GM13977 (cell line): ENCODE data around the gene OR13A1.
A peak's percentile ranks its signal among the peaks of the same experiment; 100 is the strongest.
"Not testable (repeated sequence)": the region's sequence is repeated elsewhere in the genome, so short reads cannot be mapped to it uniquely, and the experiment has no call there.

ENCODE experiments used
- DNase-seq: peaks from one replicate; pipeline ENCODE4 v3.0.0; 2012; ENCODE audit warnings: low spot score
- in situ Hi-C: fragments of 300-500 bp; cut with MboI; formaldehyde crosslinking; loops from one replicate; pipeline ENCODE4 v1.12.0; 2022; ENCODE audit warnings: low sequenced_read_pairs, low pct_unique_long_range_greater_than_20kb, mixed read lengths, inconsistent platforms; ENCODE audit not compliant: unreplicated experiment
- TF ChIP-seq, protein P1 (sequence below): IDR thresholded peaks from 2 replicates; pipeline ENCODE4 v1.5.1; 2012; ENCODE audit warnings: mild to moderate bottlenecking, control low read depth; ENCODE audit not compliant: insufficient read depth; ENCODE audit errors: extremely low read depth, missing control alignments

Gene OR13A1, protein sequence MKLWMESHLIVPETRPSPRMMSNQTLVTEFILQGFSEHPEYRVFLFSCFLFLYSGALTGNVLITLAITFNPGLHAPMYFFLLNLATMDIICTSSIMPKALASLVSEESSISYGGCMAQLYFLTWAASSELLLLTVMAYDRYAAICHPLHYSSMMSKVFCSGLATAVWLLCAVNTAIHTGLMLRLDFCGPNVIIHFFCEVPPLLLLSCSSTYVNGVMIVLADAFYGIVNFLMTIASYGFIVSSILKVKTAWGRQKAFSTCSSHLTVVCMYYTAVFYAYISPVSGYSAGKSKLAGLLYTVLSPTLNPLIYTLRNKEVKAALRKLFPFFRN

DNA sequence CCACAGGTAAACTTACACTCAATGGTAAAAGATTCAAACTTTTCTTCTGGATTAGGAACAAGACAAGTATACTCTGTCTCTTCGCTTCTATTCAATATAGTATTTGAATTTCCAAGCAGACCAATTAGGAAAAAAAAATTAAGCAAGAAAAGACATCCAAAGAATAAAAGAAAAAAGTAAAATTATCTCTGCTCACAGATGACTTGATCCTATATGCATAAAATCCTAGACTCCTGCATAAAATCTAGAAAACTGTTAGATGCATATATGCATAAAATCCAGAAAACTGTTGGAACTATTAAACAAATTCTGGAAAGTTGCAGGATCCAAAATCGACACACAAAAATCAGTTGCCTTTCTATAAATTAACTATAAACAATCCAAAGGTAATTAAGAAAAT is at the start of gene OR13A1:
OR13A1 (minus strand) TSS at position 101 of the 400 bp plus-strand sequence. CDS start 11,186 bp downstream, outside the sequence.
- TF ChIP-seq, protein P1, sequence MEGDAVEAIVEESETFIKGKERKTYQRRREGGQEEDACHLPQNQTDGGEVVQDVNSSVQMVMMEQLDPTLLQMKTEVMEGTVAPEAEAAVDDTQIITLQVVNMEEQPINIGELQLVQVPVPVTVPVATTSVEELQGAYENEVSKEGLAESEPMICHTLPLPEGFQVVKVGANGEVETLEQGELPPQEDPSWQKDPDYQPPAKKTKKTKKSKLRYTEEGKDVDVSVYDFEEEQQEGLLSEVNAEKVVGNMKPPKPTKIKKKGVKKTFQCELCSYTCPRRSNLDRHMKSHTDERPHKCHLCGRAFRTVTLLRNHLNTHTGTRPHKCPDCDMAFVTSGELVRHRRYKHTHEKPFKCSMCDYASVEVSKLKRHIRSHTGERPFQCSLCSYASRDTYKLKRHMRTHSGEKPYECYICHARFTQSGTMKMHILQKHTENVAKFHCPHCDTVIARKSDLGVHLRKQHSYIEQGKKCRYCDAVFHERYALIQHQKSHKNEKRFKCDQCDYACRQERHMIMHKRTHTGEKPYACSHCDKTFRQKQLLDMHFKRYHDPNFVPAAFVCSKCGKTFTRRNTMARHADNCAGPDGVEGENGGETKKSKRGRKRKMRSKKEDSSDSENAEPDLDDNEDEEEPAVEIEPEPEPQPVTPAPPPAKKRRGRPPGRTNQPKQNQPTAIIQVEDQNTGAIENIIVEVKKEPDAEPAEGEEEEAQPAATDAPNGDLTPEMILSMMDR = no peak
- DNase-seq = no peak
- in situ Hi-C loops = no loop called here

DNA sequence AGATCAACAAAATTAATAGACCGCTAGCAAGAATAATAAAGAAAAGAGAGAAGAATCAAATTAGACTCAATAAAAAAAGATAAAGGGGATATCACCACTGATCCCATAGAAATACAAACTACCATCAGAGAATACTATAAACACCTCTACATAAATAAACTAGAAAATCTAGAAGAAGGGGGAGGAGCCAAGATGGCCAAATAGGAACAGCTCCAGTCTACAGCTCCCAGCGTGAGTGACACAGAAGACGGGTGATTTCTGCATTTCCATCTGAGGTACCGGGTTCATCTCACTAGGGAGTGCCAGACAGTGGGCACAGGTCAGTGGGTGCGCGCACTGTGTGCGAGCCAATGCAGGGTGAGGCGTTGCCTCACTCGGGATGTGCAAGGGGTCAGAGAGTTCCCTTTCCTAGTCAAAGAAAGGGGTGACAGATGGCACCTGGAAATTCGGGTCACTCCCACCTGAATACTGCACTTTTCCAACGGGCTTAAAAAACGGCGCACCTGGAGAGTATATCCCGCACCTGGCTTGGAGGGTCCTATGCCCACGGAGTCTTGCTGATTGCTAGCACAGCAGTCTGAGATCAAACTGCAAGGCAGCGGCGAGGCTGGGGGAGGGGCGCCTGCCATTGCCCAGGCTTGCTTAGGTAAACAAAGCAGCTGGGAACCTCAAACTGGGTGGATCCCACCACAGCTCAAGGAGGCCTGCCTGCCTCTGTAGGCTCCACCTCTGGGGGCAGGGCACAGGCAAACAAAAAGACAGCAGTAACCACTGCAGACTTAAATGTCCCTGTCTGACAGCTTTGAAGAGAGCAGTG is 46.8 kb upstream of the OR13A1 start:
- in situ Hi-C loops, DNase-seq: not testable (repeated sequence)

DNA sequence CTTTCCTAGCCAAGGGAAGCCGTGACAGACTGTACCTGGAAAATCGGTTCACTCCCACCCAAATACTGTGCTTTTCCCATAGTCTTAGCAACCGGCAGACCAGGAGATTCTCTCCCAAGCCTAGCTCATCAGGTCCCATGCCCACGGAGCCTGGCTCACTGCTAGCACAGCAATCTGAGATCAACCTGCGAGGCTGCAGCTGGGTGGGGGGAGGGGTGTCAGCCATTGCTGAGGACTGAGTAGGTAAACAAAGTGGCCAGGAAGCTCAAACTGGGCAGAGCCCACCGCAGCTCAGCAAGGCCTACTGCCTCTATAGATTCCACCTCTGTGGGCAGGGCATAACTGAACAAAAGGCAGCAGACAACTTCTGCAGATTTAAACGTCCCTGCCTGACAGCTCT is 43.6 kb upstream of the OR13A1 start:
- in situ Hi-C loops = not testable (repeated sequence)

DNA sequence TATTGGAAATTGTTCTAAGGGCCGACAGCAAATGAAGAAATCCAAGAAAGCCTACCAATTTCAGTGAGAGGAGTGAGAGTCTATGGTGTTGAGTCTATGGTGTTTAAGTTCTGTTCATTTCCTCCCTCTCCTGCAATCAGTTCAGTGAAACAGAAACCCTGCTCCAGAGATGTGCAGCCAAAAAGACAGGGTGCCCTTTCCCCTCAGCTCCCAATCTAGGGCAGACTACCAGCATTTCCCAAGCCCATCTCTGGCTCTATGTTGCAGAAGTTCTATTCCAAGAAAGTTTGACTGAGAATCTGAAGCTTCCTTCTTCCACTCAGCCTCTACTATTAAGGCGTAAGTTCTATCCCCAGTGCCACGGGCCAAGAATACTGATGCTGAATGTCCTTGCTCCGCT is 40.1 kb upstream of the OR13A1 start:
- in situ Hi-C loops = no loop called here
- DNase-seq = no peak

More for the DNA sequence above, 43.6 kb upstream of the OR13A1 start:
- not testable (repeated sequence) for DNase-seq

DNA sequence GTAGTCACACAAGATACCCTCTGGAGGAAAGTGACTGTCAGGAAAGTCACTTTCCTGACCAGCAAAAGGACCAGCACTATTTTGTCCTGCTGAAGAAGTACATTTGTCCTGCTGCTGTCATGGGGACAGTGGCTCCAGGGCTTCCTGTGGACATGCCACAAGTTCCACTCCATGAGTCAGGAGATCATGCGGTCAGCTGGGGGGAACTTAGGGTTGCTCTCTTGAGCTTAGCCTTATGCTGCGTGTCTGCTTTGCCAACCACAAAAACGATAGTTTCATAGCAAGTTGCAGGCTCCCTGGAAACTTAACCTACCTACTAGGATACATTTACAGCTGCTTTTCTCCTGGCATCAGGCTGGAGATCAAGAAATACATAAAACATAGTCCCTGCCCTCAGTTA is 38.9 kb upstream of the OR13A1 start:
- TF ChIP-seq, protein P1 = no peak
- in situ Hi-C loops = no loop called here
- no peak for DNase-seq

More for the DNA sequence above, 40.1 kb upstream of the OR13A1 start:
- TF ChIP-seq, protein P1 = no peak

DNA sequence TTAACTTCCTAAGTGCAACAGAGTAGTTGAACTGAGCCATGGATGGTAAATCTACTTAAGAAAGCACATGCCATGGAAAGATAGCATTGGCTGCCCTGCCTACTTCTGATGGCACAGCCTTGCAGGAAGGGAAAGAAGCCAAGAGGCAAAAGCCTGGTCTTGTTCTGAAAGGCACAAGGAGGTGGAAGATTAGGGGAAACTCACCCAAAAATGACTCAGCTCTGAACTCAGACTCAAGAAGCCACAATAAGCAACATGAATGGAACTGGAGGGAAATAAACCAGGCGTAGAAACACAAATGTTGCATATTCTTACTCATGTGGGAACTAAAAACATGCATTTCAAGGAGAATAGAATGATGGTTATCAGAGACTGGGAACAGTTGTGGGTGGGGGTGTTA is 37.8 kb upstream of the OR13A1 start:
- TF ChIP-seq, protein P1 = no peak
- in situ Hi-C loops = no loop called here
- DNase-seq = peak; percentile 28

DNA sequence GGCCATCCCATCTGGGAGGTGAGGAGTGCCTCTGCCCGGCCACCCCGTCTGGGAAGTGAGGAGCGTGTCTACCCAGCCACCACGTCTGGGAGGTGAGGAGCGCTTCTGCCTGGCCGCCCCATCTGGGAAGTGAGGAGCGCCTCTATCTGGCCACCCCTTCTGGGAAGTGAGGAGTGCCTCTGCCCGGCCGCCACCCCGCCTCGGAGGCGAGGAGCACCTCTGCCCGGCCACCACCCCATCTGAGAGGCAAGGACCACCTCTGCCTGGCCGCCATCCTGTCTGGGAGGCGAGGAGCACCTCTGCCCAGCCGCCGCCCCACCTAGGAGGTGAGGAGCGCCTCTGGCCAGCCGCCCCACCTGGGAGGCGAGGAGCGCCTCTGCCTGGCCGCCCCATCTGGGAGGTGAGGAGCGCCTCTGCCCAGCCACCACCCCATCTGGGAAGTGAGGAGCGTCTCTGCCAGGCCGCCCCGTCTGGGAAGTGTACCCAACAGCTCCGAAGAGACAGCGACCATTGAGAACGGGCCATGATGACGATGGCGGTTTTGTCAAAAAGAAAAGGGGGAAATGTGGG is 32.9 kb upstream of the OR13A1 start:
- DNase-seq, in situ Hi-C loops: not testable (repeated sequence)

DNA sequence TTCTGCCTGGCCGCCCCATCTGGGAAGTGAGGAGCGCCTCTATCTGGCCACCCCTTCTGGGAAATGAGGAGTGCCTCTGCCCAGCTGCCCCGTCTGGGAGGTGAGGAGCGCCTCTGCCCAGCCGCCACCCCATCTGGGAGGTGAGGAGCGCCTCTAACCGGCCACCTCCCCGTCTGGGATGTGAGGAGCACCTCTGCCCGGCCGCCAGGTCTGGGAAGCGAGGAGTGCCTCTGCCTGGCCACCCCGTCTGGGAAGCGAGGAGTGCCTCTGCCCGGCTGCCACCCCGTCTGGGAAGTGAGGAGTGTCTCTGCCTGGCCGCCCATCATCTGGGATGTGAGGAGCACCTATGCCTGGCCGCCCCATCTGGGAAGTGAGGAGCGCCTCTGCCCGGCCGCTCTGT is 32.1 kb upstream of the OR13A1 start:
- in situ Hi-C loops, DNase-seq: not testable (repeated sequence)

DNA sequence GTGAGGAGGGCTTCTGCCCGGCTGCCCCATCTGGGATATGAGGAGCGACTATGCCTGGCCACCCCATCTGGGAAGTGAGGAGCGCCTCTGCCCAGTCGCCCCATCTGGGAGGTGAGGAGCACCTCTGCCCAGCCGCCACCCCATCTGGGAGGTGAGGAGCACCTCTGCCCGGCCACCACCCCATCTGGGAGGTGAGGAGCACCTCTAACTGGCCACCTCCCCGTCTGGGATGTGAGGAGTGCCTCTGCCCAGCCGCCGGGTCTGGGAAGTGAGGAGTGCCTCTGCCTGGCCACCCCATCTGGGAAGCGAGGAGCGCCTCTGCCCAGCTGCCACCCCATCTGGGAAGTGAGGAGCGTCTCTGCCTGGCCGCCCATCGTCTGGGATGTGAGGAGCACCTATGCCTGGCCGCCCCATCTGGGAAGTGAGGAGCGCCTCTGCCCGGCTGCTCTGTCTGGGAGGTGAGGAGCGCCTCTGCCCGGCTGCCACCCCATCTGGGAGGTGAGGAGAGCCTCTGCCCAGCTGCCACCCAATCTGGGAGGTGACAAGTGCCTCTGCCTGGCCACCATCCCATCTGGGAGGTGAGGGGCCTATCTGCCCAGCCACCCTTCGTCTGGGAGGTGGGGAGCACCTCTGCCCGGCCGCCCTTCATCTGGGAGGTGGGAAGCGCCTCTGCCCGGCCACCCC is 31.4 kb upstream of the OR13A1 start:
- in situ Hi-C loops, DNase-seq: not testable (repeated sequence)

DNA sequence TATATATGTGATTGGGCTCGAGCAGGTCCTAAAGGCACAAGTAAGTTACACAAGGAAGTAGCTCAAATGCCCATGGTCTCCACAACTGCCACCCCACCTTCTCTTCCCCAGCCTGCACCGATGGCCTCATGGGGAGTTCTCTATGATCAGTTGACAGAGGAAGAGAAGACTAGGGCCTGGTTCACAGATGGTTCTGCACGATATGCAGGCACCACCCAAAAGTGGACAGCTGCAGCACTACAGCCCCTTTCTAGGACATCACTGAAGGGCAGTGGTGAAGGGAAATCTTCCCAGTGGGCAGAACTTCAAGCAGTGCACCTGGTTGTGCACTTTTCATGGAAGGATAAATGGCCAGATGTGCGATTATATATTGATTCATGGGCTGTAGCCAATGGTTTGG is 25.0 kb upstream of the OR13A1 start:
- in situ Hi-C loops = not testable (repeated sequence)

More for the DNA sequence above, 25.0 kb upstream of the OR13A1 start:
- not testable (repeated sequence) for DNase-seq
